GM10248 (cell line): Measurements from ENCODE around the gene CCDC51.

Experiments used
- CTCF ChIA-PET: fragments of 300-600 bp; sonication (Branson Sonifier 250); formaldehyde crosslinking; extraction: SDS; loops from one replicate; lab custom pipeline; 2021; ENCODE audit warnings: antibody characterized with exemption; lab: Yijun Ruan, JAX
- POLR2A ChIA-PET: fragments of 350-650 bp; sonication (Branson Sonifier 250); formaldehyde crosslinking; extraction: SDS; loops from one replicate; lab custom pipeline; 2020; ENCODE audit warnings: antibody characterized with exemption; lab: Yijun Ruan, JAX
- DNase-seq: peaks from one replicate; pipeline ENCODE4 v3.0.0; 2012; ENCODE audit errors: extremely low spot score
- CTCF ChIP-seq: IDR thresholded peaks from 2 replicates; pipeline ENCODE4 v1.5.1; 2012; ENCODE audit warnings: mild to moderate bottlenecking, low read depth; ENCODE audit errors: extremely low read depth, missing control alignments, control extremely low read depth

CCDC51 gene

GRCh38 chr3:48436477-48436787 is 3.5 kb downstream of the CCDC51 start:
- CTCF ChIA-PET = interaction anchor here (0.6 to 22.2 kb wide), 106 partner anchors 10 to 929 kb away, joined by 3 to 863 read pairs (median 6); partner anchors contain the start of genes ATRIP, CAMP, CDC25A and FBXW12
- POLR2A ChIA-PET = interaction anchor here (0.7 to 2.3 kb wide), 5 partner anchors 10 to 168 kb away, joined by 3 to 8 read pairs (median 4); partner anchors contain the start of gene ATRIP
- TF ChIP-seq CTCF = no peak
- DNase-seq = no peak

- TF ChIP-seq CTCF = peak; percentile 100
- POLR2A ChIA-PET = interaction anchor here (0.7 to 2.3 kb wide), 5 partner anchors 11 to 167 kb away, joined by 3 to 8 read pairs (median 4); partner anchors contain the start of gene ATRIP
- CTCF ChIA-PET = interaction anchor here (0.6 to 22.2 kb wide), 108 partner anchors 10 to 928 kb away, joined by 3 to 863 read pairs (median 5); partner anchors contain the start of genes ATRIP, CAMP, CDC25A and FBXW12
- peak; percentile 88 for DNase-seq
Observed at GRCh38 chr3:48435774-48436476, 4.0 kb downstream of the CCDC51 start.

- CTCF ChIA-PET = interaction anchor here (0.9 to 22.2 kb wide), 51 partner anchors 11 to 913 kb away, joined by 3 to 863 read pairs (median 11); partner anchors contain the start of genes ATRIP, CAMP, CDC25A and FBXW12
- no peak for TF ChIP-seq CTCF
- no peak for DNase-seq
- POLR2A ChIA-PET = interaction anchor here (1.5 to 2.3 kb wide), 2 partner anchors 11 to 34 kb away, joined by 6 to 8 read pairs; partner anchors contain the start of gene ATRIP
Observed at GRCh38 chr3:48435223-48435595, 4.7 kb downstream of the CCDC51 start.

DNA sequence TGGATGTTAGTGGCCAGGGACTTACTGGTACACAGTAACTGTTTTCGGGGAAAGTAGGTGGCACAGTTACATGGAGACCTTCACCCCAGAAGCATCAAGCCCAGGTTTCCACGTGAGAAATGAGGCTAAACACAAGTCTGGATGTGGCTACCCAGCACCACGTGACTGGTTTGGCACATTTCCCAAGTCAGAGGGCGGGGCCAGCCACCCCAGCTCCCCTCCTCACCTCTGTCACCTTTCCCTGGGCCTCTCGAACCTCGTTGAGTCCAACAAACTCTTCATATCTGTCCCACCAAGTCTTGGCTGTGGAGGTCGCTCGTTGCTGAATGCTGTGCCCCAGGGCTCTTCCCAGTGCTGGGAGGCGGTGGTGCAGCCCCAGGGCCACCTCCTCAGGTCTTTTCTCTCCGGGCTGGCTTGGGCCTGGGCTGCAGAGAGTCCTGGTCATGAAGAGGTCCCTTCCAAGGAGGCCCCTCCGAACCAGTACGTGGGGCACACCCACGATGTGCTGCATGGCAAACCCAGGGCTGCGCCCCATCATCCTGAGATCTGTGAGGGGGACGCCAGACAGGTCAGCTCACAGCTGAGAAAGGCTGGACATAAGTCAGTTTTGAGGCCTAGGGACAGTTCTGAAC is 5.2 kb downstream of the CCDC51 start:
- ChIA-PET POLR2A (no interaction called here), CTCF (interaction anchor here (1.0 to 22.2 kb wide), 10 partner anchors 22 to 240 kb away, joined by 3 to 863 read pairs (median 18); no protein-coding TSS in a partner anchor)
- TF ChIP-seq CTCF = no peak
- DNase-seq = no peak

GRCh38 chr3:48433472-48434118 is 6.3 kb downstream of the CCDC51 start:
- POLR2A ChIA-PET = no interaction called here

More at GRCh38 chr3:48433472-48434118, 6.3 kb downstream of the CCDC51 start:
- DNase-seq = no peak
- no peak for TF ChIP-seq CTCF
- CTCF ChIA-PET = interaction anchor here (1.0 to 22.2 kb wide), 12 partner anchors 21 to 911 kb away, joined by 3 to 863 read pairs (median 4); a partner anchor contains a TSS
